Gastrocnemius medialis (tissue), 4 donors: Measurements from ENCODE around the gene NGB.

Experiments
- POLR2A ChIP-seq, 2 donors: fragments of 450-650 bp; IDR thresholded peaks; one replicate each; pipeline ENCODE4 v1.6.1; 2017; ENCODE audit warnings: antibody characterized with exemption in 2 of 2, mild to moderate bottlenecking in 2 of 2, moderate library complexity in 2 of 2
- TF ChIP-seq, protein P1 (sequence below), 5 experiments: fragments of 450-650 bp in 3 of 5; fragments of 200-600 bp in 2 of 5; sonication (generic) in 2 of 5; IDR thresholded peaks in 4 of 5; conservative IDR thresholded peaks in 1 of 5; 1 replicate in 4 of 5; 2 replicates in 1 of 5; pipeline ENCODE4 v1.5.1; 2016 to 2019; ENCODE audit warnings: antibody characterized with exemption in 5 of 5, mild to moderate bottlenecking in 3 of 5, moderate library complexity in 3 of 5

- TF ChIP-seq, protein P1, sequence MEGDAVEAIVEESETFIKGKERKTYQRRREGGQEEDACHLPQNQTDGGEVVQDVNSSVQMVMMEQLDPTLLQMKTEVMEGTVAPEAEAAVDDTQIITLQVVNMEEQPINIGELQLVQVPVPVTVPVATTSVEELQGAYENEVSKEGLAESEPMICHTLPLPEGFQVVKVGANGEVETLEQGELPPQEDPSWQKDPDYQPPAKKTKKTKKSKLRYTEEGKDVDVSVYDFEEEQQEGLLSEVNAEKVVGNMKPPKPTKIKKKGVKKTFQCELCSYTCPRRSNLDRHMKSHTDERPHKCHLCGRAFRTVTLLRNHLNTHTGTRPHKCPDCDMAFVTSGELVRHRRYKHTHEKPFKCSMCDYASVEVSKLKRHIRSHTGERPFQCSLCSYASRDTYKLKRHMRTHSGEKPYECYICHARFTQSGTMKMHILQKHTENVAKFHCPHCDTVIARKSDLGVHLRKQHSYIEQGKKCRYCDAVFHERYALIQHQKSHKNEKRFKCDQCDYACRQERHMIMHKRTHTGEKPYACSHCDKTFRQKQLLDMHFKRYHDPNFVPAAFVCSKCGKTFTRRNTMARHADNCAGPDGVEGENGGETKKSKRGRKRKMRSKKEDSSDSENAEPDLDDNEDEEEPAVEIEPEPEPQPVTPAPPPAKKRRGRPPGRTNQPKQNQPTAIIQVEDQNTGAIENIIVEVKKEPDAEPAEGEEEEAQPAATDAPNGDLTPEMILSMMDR (IDR thresholded peaks at IDR 0.05 in 4 of 5, conservative IDR thresholded peaks at IDR 0.05 in 1 of 5): no peak
- TF ChIP-seq POLR2A (IDR thresholded peaks at IDR 0.05): no peak
Measured at GRCh38 chr14:77296155-77296554, 25.1 kb upstream of the NGB start.
